WERI-Rb-1 (cell line): ENCODE results near the gene GUCA2A.
A peak's percentile ranks its signal among the peaks of the same experiment; 100 is the strongest.

ENCODE experiments used
- DNase-seq: peaks from one replicate; pipeline ENCODE4 v3.0.0-alpha.2; 2020
- H3K27ac ChIP-seq: fragments of 250-450 bp; sonication (Bioruptor Pico); 2 replicates; pipeline ENCODE4 v1.5.1; 2020; ENCODE audit warnings: mild to moderate bottlenecking, moderate library complexity
- H3K27me3 ChIP-seq: fragments of 250-450 bp; sonication (Bioruptor Pico); 2 replicates; pipeline ENCODE4 v1.5.1; 2021; ENCODE audit warnings: mild to moderate bottlenecking, low read depth, moderate library complexity; ENCODE audit not compliant: insufficient read depth, severe bottlenecking
- H3K36me3 ChIP-seq: fragments of 250-450 bp; sonication (Bioruptor Pico); 2 replicates; pipeline ENCODE4 v1.5.1; 2020; ENCODE audit warnings: mild to moderate bottlenecking, moderate library complexity
- H3K4me3 ChIP-seq: 2 replicates; pipeline ENCODE4 v1.5.1; 2011; ENCODE audit warnings: low read depth, mild to moderate bottlenecking, control low read depth, low read length
- H3K9me3 ChIP-seq: fragments of 250-450 bp; sonication (Bioruptor Pico); 2 replicates; pipeline ENCODE4 v1.5.1; 2021; ENCODE audit warnings: mild to moderate bottlenecking, moderate library complexity; ENCODE audit not compliant: severe bottlenecking
- TF ChIP-seq, protein P1 (sequence below): IDR thresholded peaks from 2 replicates; pipeline ENCODE4 v1.5.1; 2011; ENCODE audit warnings: low read depth, mild to moderate bottlenecking, control low read depth, inconsistent platforms, low read length

GUCA2A gene

DNA sequence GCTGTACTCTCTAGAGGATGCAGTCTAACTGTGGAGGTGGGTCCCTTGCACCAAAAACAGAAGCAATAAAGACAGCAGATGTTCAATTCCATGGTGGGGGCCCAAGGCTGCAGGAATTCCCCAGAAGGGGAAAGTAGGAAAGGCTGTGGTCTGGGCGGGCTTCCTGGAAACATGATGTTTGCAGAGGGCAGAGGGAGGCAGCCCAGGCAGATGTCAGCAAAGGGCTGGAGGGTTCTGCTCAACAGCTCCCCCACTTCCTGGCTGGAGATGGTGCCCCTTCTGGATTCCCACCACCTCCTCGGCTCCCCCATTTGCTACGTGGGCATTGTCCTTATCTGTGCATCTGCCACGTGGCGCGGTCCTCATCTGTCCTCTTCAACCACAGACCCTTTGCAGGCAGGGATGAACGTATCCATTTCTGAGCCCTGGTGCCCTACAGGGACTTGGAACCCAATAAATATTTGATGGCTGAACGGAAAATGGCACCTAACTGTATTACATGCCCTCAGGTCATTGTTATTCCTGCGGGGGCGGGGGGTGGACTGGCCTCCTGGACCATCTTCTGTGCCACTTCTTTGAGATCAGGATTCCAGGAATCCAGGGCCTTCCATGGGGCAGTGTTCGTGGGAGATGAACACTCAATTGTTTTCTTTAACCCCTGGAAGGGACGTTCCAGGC, 19.7 kb downstream of the GUCA2A start:
- Histone ChIP-seq H3K9me3 (no peaks in the 10 kb centered on the region), H3K4me3 (no peak overlapping the region), H3K27ac (no peak overlapping the region), H3K36me3 (no peaks in the 10 kb centered on the region), H3K27me3 (no peaks in the 10 kb centered on the region)
- no peak for DNase-seq
- TF ChIP-seq, protein P1, sequence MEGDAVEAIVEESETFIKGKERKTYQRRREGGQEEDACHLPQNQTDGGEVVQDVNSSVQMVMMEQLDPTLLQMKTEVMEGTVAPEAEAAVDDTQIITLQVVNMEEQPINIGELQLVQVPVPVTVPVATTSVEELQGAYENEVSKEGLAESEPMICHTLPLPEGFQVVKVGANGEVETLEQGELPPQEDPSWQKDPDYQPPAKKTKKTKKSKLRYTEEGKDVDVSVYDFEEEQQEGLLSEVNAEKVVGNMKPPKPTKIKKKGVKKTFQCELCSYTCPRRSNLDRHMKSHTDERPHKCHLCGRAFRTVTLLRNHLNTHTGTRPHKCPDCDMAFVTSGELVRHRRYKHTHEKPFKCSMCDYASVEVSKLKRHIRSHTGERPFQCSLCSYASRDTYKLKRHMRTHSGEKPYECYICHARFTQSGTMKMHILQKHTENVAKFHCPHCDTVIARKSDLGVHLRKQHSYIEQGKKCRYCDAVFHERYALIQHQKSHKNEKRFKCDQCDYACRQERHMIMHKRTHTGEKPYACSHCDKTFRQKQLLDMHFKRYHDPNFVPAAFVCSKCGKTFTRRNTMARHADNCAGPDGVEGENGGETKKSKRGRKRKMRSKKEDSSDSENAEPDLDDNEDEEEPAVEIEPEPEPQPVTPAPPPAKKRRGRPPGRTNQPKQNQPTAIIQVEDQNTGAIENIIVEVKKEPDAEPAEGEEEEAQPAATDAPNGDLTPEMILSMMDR = 0 out of 2 replicates have a peak, but pooled peaks have one; percentile 29

DNA sequence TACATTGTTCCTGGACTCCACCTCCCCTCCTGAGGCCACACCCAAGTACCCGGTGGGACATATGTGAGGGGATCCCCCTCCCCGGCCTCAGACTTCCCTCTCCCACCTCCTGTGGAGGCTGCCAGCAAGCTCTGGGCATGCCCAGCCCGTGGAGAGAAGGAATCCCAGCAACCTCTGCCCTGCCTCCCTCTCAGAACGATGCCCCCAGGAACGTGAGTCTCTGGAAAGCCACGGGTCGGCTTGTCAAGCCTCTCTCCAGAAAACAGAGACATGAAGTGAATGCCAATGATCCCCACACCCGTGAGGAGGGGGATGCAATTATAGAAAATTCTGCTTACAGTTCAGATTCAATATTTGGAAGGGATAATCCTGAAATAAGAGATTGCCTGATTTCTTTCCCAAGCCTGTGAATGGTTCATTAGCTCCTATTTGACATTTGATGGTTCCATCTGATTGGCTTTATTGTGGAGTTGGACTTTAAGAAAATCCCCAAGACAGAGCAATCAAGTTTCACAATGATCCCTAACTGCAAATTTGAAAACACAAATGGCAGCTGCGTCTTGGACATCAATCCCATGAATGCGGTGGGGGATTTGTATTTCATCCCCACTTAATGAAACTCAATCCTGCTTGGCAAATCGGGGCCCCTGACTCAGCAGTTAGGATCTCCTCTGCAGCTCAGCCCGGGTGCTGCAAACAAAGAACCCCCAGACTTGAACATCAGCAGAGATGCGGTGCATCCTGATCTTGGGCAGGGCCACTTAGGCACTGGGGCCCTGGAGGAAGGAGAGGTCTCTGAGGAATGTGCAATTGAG, 20.4 kb downstream of the GUCA2A start:
- TF ChIP-seq, protein P1 = no peak
- H3K27me3 ChIP-seq = no peaks in the 10 kb centered on the region
- H3K9me3 ChIP-seq = no peaks in the 10 kb centered on the region
- peak; percentile 37 for DNase-seq
- H3K36me3 ChIP-seq = no peaks in the 10 kb centered on the region
- no peak overlapping the region for H3K27ac ChIP-seq
- no peak overlapping the region for H3K4me3 ChIP-seq

DNA sequence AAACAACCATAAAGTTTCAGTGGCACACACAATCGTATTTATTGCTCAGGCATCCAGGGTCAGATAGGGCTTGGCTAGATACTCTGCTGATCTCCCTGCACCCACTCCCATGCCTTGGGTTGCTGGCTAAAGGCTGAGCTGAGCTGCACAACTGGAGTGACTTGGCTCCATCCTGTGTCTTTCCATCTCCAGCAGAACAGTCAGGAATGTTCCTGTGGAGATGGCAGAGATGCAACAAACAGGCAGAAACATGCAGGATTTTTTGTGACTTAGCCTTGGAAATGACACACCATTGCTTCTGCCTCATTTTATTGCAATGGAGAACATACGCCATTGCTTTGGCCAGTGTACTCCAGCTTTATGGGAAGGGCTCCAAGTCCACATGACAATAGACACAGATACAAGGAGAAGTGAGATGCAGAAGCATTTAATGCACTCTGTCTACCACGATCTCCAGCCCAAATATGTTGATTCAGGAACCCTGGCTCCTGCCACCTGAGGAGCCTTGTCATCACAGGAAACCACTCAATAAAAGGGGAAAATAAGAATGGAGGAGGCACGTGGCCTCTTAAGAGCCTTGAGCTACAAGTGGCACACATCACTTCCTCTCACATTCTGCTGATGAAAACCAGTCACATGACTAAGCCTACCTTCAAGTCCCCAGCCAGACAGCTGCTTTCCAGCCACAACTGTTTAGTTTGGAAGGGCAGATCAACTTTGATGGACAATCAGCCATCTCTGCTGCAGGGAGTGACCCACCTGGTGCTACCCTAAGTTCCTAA, 21.5 kb downstream of the GUCA2A start:
- no peak for DNase-seq
- H3K27ac ChIP-seq = no peak overlapping the region
- no peaks in the 10 kb centered on the region for H3K36me3 ChIP-seq

DNA sequence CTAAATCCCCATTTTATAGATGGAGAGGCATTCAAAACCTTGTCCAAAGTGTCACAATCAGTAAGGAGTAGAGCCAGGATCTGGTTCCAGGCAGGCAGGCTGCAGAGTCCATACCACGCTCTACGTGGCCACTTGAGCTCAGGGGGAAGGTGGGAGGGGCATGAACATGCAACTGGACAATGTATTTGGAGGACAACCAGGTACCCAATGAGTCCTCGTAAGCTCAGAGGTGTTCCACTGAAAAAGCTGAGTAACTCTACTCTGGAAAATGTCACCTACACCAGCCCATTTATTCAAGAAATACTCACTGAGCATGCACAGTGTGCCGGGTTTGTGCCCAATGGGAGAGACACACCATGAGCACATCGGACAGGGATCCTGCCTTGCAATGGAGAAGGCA, 22.6 kb downstream of the GUCA2A start:
- no peak overlapping the region for H3K27ac ChIP-seq
- no peaks in the 10 kb centered on the region for H3K36me3 ChIP-seq
- no peaks in the 10 kb centered on the region for H3K27me3 ChIP-seq
- TF ChIP-seq, protein P1 = no peak
- H3K4me3 ChIP-seq = no peak overlapping the region
- DNase-seq = no peak
- H3K9me3 ChIP-seq = no peaks in the 10 kb centered on the region

More for the DNA sequence above, 21.5 kb downstream of the GUCA2A start:
- Histone ChIP-seq H3K9me3 (no peaks in the 10 kb centered on the region), H3K27me3 (no peaks in the 10 kb centered on the region), H3K4me3 (no peak overlapping the region)
- TF ChIP-seq, protein P1 = no peak

DNA sequence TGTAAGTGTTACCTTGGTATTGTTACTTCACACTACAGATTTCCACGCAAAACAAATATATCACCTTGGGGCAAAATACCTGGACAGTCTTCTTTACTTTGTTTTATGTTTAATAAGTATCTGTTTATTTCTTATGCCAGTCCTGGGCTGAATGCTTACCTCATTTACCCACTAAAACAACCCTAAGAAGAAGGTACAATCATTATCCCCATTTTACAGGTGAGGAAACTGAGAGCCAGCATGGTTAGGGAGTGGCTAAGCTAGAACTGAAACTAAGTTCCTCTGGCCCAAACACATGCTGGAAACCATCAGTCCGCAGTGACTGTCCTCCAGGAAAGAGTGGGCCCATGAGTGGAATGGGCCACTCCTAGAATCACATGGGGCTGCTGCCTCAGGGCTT, 24.4 kb downstream of the GUCA2A start:
- TF ChIP-seq, protein P1 = no peak
- Histone ChIP-seq H3K27ac (no peak overlapping the region), H3K27me3 (no peaks in the 10 kb centered on the region), H3K4me3 (no peak overlapping the region), H3K36me3 (no peaks in the 10 kb centered on the region), H3K9me3 (no peaks in the 10 kb centered on the region)
- no peak for DNase-seq
